ENCODE measurements around the gene PATE2. TPM values are rescaled to one million over a fixed set of nuclear protein-coding genes. Genes with fewer than 3 reads are reported as not detected.

Gene PATE2
- total and polyA plus RNA-seq, 9 donors = 0.10 to 0.12 TPM; not detected in 7

DNA sequence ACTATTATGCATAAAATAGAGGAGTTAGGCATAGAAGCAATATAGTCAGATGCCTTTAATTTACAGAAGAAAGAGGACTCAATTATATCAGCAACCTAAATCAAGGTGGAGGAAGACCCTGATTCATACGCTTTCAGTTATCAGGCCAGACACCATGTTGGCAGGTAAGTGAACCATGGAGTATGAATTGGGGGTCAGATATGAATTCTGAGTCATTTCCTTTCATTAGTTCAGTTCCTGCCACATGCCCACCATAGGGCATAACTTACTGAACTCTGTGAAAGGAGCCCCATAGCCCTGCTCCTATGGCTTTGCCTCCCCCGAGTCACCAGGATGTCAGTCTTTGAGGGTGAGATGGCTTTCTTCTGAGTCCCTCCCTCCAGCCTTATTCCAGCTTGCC, 15.1 kb downstream of the PATE2 start:
- H3K4me1 ChIP-seq (ENCODE audit: insufficient read depth) = no peaks in the 10 kb centered on the region
- TF ChIP-seq POLR2A (IDR thresholded peaks at IDR 0.05) (no peak), EP300 (IDR thresholded peaks at IDR 0.05) (no peak)
- TF ChIP-seq, protein P1, sequence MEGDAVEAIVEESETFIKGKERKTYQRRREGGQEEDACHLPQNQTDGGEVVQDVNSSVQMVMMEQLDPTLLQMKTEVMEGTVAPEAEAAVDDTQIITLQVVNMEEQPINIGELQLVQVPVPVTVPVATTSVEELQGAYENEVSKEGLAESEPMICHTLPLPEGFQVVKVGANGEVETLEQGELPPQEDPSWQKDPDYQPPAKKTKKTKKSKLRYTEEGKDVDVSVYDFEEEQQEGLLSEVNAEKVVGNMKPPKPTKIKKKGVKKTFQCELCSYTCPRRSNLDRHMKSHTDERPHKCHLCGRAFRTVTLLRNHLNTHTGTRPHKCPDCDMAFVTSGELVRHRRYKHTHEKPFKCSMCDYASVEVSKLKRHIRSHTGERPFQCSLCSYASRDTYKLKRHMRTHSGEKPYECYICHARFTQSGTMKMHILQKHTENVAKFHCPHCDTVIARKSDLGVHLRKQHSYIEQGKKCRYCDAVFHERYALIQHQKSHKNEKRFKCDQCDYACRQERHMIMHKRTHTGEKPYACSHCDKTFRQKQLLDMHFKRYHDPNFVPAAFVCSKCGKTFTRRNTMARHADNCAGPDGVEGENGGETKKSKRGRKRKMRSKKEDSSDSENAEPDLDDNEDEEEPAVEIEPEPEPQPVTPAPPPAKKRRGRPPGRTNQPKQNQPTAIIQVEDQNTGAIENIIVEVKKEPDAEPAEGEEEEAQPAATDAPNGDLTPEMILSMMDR (IDR thresholded peaks at IDR 0.05) = no peak
- intact Hi-C loops (cut with DNase I) = no loop called here
- H3K4me3 ChIP-seq = no peak overlapping the region
- H3K9me3 ChIP-seq = no peaks in the 10 kb centered on the region
- no peaks in the 10 kb centered on the region for H3K27me3 ChIP-seq
- WGBS, 3 donors = 88 to 92% (median 91%) methylated on average over 2 of the region's 2 CpGs
- H3K27ac ChIP-seq = no peak overlapping the region
- DNase-seq = no peak
- no peaks in the 10 kb centered on the region for H3K36me3 ChIP-seq

DNA sequence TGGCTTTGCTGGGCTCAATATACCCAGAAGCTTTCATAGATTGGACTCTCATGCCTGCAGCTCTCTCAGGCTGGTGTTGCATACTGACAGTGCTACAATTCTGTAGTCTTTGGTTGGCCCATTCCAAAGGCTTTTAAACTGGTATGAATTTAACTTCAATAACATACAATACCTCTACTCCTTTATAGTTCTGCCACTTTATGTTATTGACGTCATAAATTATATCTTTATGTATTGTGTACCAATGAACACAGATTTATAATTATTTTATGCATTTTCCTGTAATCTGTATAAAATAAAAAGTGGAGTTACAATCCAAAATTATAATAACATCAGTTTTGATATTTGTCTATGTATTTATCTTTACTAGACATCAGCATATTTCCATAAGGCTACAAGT, 16.2 kb downstream of the PATE2 start:
- WGBS, 3 donors = 84 to 86% (median 85%) methylated on average over 1 of the region's 1 CpG

DNA sequence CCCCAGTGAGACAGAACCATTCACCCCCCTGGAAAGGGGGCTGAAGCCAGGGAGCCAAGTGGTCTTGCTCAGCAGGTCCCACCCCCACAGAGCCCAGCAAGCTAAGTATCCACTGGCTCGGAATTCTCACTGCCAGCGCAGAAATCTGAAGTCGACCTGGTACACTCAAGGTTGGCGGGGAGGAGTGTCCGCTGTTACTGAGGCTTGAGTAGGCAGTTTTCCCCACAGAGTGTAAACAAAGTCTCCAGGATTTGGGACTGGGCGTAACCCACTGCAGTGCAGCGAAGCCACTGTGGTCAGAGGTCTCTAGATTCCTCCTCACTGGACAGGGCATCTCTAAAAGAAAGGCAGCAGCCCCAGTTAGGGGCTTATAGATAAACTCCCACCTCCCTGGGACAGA, 22.6 kb downstream of the PATE2 start:
- Histone ChIP-seq H3K27ac (no peak overlapping the region), H3K36me3 (no peaks in the 10 kb centered on the region), H3K4me3 (no peak overlapping the region), H3K4me1 (ENCODE audit: insufficient read depth) (no peaks in the 10 kb centered on the region), H3K9me3 (no peaks in the 10 kb centered on the region), H3K27me3 (no peaks in the 10 kb centered on the region)
- intact Hi-C loops (cut with DNase I) = no loop called here
- 73 to 80% (median 79%) methylated on average over 7 of the region's 7 CpGs for WGBS, 3 donors
- no peak for TF ChIP-seq EP300 (IDR thresholded peaks at IDR 0.05)
- DNase-seq = no peak

More for the DNA sequence above, 16.2 kb downstream of the PATE2 start:
- intact Hi-C loops (cut with DNase I) = no loop called here
- Histone ChIP-seq H3K27me3 (no peaks in the 10 kb centered on the region), H3K27ac (no peak overlapping the region), H3K4me1 (ENCODE audit: insufficient read depth) (no peaks in the 10 kb centered on the region), H3K36me3 (no peaks in the 10 kb centered on the region), H3K4me3 (no peak overlapping the region), H3K9me3 (no peaks in the 10 kb centered on the region)
- TF ChIP-seq, protein P1 (IDR thresholded peaks at IDR 0.05) = no peak
- no peak for TF ChIP-seq POLR2A (IDR thresholded peaks at IDR 0.05)
- no peak for TF ChIP-seq EP300 (IDR thresholded peaks at IDR 0.05)
- no peak for DNase-seq

DNA sequence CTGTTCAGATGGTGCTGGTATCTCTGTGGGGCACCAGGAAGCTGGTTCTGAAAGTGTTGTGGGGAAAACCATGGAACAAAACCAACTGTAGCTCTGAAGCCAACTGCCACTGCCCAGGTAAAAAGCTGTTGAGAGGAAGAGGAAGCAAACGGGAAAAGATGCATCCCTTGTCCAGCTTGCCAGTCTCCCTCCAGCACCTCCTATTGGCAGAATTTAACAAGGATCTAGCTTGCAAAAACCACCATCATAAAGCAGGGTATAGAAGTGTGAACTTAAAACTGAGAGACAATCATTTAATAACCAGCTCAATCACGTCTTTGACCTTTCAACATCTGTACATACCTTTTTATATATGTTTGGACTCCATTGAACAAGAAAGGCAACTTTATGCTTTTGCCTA, 28.0 kb downstream of the PATE2 start:
- TF ChIP-seq, protein P1 (IDR thresholded peaks at IDR 0.05) = no peak
- TF ChIP-seq POLR2A (IDR thresholded peaks at IDR 0.05) (no peak), EP300 (IDR thresholded peaks at IDR 0.05) (no peak)
- WGBS, 3 donors = 20 to 50% (median 45%) methylated on average over 2 of the region's 2 CpGs
- Histone ChIP-seq H3K27ac (no peak overlapping the region), H3K9me3 (no peaks in the 10 kb centered on the region), H3K36me3 (no peaks in the 10 kb centered on the region), H3K27me3 (no peaks in the 10 kb centered on the region), H3K4me1 (ENCODE audit: insufficient read depth) (no peaks in the 10 kb centered on the region), H3K4me3 (no peak overlapping the region)
- DNase-seq = no peak
- intact Hi-C loops (cut with DNase I) = no loop called here

DNA sequence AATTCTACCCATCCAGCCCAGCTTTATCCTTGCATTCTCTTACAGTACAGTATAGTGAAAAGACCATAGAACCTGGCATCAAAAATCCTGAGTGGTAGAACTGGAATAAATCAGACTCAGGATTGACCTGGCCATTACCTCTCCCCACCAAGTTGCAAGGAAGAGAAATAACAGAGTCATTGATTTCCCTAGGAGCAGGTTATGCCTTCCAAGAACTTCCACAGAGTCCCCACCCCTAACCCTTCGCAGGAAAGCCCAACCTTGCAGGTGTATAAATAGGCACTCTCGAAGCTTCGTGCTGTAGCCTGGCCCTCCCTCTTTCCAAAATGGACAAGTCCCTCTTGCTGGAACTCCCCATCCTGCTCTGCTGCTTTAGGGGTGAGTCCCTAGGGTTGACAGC, 32.6 kb downstream of the PATE2 start, which contains the start of gene PATE1:
Gene PATE1, plus strand, starts transcription at position 301 of the 400 bp plus-strand sequence. Its CDS starts 26 bp downstream, at position 327.
- Histone ChIP-seq H3K9me3 (no peaks in the 10 kb centered on the region), H3K27me3 (no peaks in the 10 kb centered on the region), H3K36me3 (no peaks in the 10 kb centered on the region), H3K4me1 (ENCODE audit: insufficient read depth) (no peaks in the 10 kb centered on the region), H3K4me3 (no peak within 1 kb of the TSS), H3K27ac (no peak within 1 kb of the TSS)
- 84 to 87% (median 86%) methylated on average over 3 of the region's 3 CpGs for WGBS, 3 donors
- TF ChIP-seq POLR2A (IDR thresholded peaks at IDR 0.05) (no peak), EP300 (IDR thresholded peaks at IDR 0.05) (no peak)
- TF ChIP-seq, protein P1 (IDR thresholded peaks at IDR 0.05) = no peak
- intact Hi-C loops (cut with DNase I) = no loop called here
- no peak for DNase-seq
